Astrocyte (in vitro differentiated cells and primary cell): ENCODE results near the gene EPB41L3. TPM values are rescaled to one million over a fixed set of nuclear protein-coding genes. Genes with fewer than 3 reads are reported as not detected.
"Not testable (repeated sequence)": the region's sequence is repeated elsewhere in the genome, so short reads cannot be mapped to it uniquely, and the experiment has no call there.

ENCODE experiments used
- DNase-seq: peaks from one replicate; pipeline ENCODE4 v3.0.0-alpha.2; 2010; ENCODE audit warnings: low read depth
- FAIRE-seq: peaks from 2 replicates; lab custom pipeline; 2011; peaks lifted over from hg19 to GRCh38; lab: Jason Lieb, UNC
- H2AFZ ChIP-seq: 2 replicates; pipeline ENCODE4 v1.6.0; 2012; ENCODE audit warnings: low read depth, low read length, inconsistent platforms
- H3K27ac ChIP-seq: 2 replicates; pipeline ENCODE4 v1.5.1; 2011; ENCODE audit warnings: low read depth, low read length, inconsistent platforms
- H3K27me3 ChIP-seq: 2 replicates; pipeline ENCODE4 v1.6.0; 2011; ENCODE audit warnings: low read length, inconsistent platforms; ENCODE audit not compliant: insufficient read depth
- H3K36me3 ChIP-seq: 2 replicates; pipeline ENCODE4 v1.5.1; 2011; ENCODE audit warnings: low read length, inconsistent platforms; ENCODE audit not compliant: insufficient read depth
- H3K4me1 ChIP-seq: 2 replicates; pipeline ENCODE4 v1.5.1; 2011; ENCODE audit warnings: low read length, inconsistent platforms; ENCODE audit not compliant: insufficient read depth
- H3K4me2 ChIP-seq: 2 replicates; pipeline ENCODE4 v1.6.0; 2012; ENCODE audit warnings: low read length, inconsistent platforms
- H3K4me3 ChIP-seq: 2 replicates; pipeline ENCODE4 v1.5.1; 2011; ENCODE audit warnings: low read depth, mild to moderate bottlenecking, low read length, inconsistent platforms; ENCODE audit not compliant: insufficient read depth
- H3K79me2 ChIP-seq: 2 replicates; pipeline ENCODE4 v1.6.0; 2012; ENCODE audit warnings: mild to moderate bottlenecking, low read length, inconsistent platforms; ENCODE audit not compliant: insufficient read depth
- H3K9ac ChIP-seq: 2 replicates; pipeline ENCODE4 v1.6.0; 2012; ENCODE audit warnings: mild to moderate bottlenecking, low read length, inconsistent platforms
- H3K9me3 ChIP-seq: 2 replicates; pipeline ENCODE4 v1.5.1; 2012; ENCODE audit warnings: low read depth, mild to moderate bottlenecking, low read length, inconsistent platforms; ENCODE audit not compliant: insufficient read depth
- H4K20me1 ChIP-seq: 2 replicates; pipeline ENCODE4 v1.6.0; 2012; ENCODE audit warnings: low read length, inconsistent platforms; ENCODE audit not compliant: insufficient read depth
- H3K27ac Mint-ChIP-seq: one replicate; pipeline ENCODE4 v1.8.0; 2021; ENCODE audit warnings: mild to moderate bottlenecking, mixed read lengths; ENCODE audit not compliant: unreplicated experiment
- H3K27me3 Mint-ChIP-seq: one replicate; pipeline ENCODE4 v1.8.0; 2021; ENCODE audit warnings: low read depth, mixed read lengths; ENCODE audit not compliant: unreplicated experiment
- H3K36me3 Mint-ChIP-seq: one replicate; pipeline ENCODE4 v1.8.0; 2021; ENCODE audit warnings: low read depth, mixed read lengths; ENCODE audit not compliant: unreplicated experiment
- H3K4me1 Mint-ChIP-seq: one replicate; pipeline ENCODE4 v1.8.0; 2021; ENCODE audit warnings: low read depth, mixed read lengths; ENCODE audit not compliant: unreplicated experiment
- H3K4me3 Mint-ChIP-seq: one replicate; pipeline ENCODE4 v1.8.0; 2021; ENCODE audit warnings: mild to moderate bottlenecking, moderate library complexity, mixed read lengths; ENCODE audit not compliant: unreplicated experiment
- H3K9me3 Mint-ChIP-seq: one replicate; pipeline ENCODE4 v1.8.0; 2021; ENCODE audit warnings: mild to moderate bottlenecking, mixed read lengths; ENCODE audit not compliant: unreplicated experiment
- EZH2 ChIP-seq: IDR thresholded peaks from 2 replicates; pipeline ENCODE4 v1.6.1; 2012; ENCODE audit warnings: mild to moderate bottlenecking, low read length, inconsistent platforms; ENCODE audit not compliant: insufficient read depth
- total RNA-seq: library from RNA; stranded (reverse); gene quantifications from 2 replicates; pipeline ENCODE4 v1.2.1, GENCODE V29; 2021
- TF ChIP-seq, protein P1 (sequence below): IDR thresholded peaks from 2 replicates; pipeline ENCODE4 v1.5.1; 2011; ENCODE audit warnings: low read depth, mild to moderate bottlenecking, inconsistent platforms, low read length, moderate library complexity; ENCODE audit not compliant: insufficient read depth

EPB41L3 gene
- total RNA-seq, 1 donor from 2014 or later = 97.0 TPM

DNA sequence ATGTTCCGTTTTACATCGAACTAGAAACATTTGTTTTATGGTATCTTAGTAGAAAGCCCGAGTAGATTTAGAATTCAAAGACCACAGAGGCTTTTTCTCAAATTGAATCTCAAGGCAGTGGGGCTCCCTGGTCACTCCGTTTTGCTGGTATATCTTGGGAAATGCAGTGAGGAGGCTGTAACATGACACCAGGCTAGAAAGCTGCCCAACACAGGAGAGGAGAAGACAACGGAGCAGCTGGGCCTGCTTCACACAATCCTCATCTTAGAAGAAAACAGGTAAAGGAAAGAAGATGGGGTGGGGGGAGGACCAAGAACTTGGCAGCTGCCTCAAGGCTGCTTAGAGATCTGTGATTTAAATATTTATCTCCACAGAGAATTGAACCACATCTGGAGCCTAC, 38.3 kb upstream of the EPB41L3 start:
- Mint-ChIP-seq H3K9me3 (no peaks in the 10 kb centered on the region), H3K4me1 (peaks cover 44% of the 10 kb centered on the region), H3K27ac (peak overlapping the region; percentile 95), H3K4me3 (no peak overlapping the region), H3K27me3 (peaks cover 1% of the 10 kb centered on the region), H3K36me3 (no peaks in the 10 kb centered on the region)
- Histone ChIP-seq H3K4me1 (peaks cover 44% of the 10 kb centered on the region), H3K4me2 (peak overlapping the region; percentile 63), H3K9ac (peak overlapping the region; percentile 69), H3K79me2 (no peaks in the 10 kb centered on the region), H3K36me3 (no peaks in the 10 kb centered on the region), H3K4me3 (no peak overlapping the region), H3K9me3 (no peaks in the 10 kb centered on the region), H2AFZ (peak overlapping the region; percentile 39), H3K27me3 (no peaks in the 10 kb centered on the region), H4K20me1 (no peaks in the 10 kb centered on the region), H3K27ac (peak overlapping the region; percentile 89)
- DNase-seq (peak; percentile 67), FAIRE-seq (peak; percentile 13)
- TF ChIP-seq, protein P1, sequence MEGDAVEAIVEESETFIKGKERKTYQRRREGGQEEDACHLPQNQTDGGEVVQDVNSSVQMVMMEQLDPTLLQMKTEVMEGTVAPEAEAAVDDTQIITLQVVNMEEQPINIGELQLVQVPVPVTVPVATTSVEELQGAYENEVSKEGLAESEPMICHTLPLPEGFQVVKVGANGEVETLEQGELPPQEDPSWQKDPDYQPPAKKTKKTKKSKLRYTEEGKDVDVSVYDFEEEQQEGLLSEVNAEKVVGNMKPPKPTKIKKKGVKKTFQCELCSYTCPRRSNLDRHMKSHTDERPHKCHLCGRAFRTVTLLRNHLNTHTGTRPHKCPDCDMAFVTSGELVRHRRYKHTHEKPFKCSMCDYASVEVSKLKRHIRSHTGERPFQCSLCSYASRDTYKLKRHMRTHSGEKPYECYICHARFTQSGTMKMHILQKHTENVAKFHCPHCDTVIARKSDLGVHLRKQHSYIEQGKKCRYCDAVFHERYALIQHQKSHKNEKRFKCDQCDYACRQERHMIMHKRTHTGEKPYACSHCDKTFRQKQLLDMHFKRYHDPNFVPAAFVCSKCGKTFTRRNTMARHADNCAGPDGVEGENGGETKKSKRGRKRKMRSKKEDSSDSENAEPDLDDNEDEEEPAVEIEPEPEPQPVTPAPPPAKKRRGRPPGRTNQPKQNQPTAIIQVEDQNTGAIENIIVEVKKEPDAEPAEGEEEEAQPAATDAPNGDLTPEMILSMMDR = no peak
- TF ChIP-seq EZH2 = no peak

DNA sequence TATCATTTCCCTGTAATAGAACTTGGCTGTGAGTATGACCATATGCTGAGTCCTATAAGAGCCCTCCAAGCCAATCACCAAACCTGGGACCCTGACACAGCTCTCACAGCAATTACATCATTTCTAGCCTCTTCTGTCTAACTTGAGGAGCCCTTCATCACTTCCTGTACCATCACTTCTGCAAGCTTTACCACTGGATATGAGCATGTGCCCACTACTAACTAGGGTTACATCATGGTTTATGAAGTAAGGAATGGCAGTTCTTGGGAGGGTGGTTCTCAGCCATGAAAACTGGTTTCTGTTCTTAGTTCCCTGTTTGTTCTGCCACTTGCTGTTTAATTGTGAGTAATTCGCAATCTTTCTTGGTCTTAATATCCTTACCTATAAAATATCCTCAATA, 31.0 kb upstream of the EPB41L3 start:
- Histone ChIP-seq H3K27me3 (no peaks in the 10 kb centered on the region), H3K9me3 (no peaks in the 10 kb centered on the region), H3K4me3 (no peak overlapping the region), H3K4me2 (no peak overlapping the region), H3K36me3 (no peaks in the 10 kb centered on the region), H4K20me1 (no peaks in the 10 kb centered on the region), H3K27ac (no peak overlapping the region), H3K9ac (no peak overlapping the region), H3K79me2 (no peaks in the 10 kb centered on the region), H2AFZ (no peak overlapping the region), H3K4me1 (no peaks in the 10 kb centered on the region)
- DNase-seq (no peak), FAIRE-seq (no peak)
- Mint-ChIP-seq H3K4me3 (no peak overlapping the region), H3K36me3 (no peaks in the 10 kb centered on the region), H3K4me1 (no peaks in the 10 kb centered on the region), H3K27me3 (peaks cover 1% of the 10 kb centered on the region), H3K9me3 (no peaks in the 10 kb centered on the region), H3K27ac (no peak overlapping the region)
- TF ChIP-seq, protein P1 = no peak
- TF ChIP-seq EZH2 = no peak

GRCh38 chr18:5571666-5572065, 27.9 kb upstream of the EPB41L3 start:
- Mint-ChIP-seq H3K27me3 (no peaks in the 10 kb centered on the region), H3K4me1 (no peaks in the 10 kb centered on the region), H3K9me3 (no peaks in the 10 kb centered on the region), H3K4me3 (no peak overlapping the region), H3K27ac (peak overlapping the region; percentile 4), H3K36me3 (no peaks in the 10 kb centered on the region)
- H3K4me3 ChIP-seq = no peak overlapping the region
- no peaks in the 10 kb centered on the region for H3K4me1 ChIP-seq
- DNase-seq (no peak), FAIRE-seq (no peak)
- no peaks in the 10 kb centered on the region for H3K79me2 ChIP-seq
- H3K9ac ChIP-seq = no peak overlapping the region
- no peaks in the 10 kb centered on the region for H4K20me1 ChIP-seq
- no peaks in the 10 kb centered on the region for H3K9me3 ChIP-seq
- H3K36me3 ChIP-seq = no peaks in the 10 kb centered on the region
- no peak overlapping the region for H2AFZ ChIP-seq
- TF ChIP-seq, protein P1 = no peak
- TF ChIP-seq EZH2 = no peak
- H3K27me3 ChIP-seq = no peaks in the 10 kb centered on the region
- no peak overlapping the region for H3K4me2 ChIP-seq
- no peak overlapping the region for H3K27ac ChIP-seq

DNA sequence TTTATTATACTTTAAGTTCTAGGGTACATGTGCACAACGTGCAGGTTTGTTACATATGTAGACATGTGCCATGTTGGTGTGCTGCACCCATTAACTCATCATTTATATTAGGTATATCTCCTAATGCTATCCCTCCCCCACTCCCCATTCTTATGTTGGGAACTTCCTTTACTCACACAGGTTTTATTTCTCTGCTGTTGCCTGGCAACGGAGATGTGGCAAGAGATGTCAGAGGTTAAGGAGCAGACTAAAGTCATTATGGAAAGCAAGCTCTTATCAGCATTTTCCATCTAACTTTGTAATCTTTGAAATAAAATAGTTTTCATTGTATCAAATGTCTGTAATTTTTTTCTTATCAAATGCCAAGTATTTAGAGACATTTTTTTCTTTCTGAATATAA, 26.8 kb upstream of the EPB41L3 start:
- not testable (repeated sequence) for H3K9me3 ChIP-seq, H3K79me2 ChIP-seq, H4K20me1 ChIP-seq, H3K4me2 ChIP-seq, H3K4me3 ChIP-seq, H3K4me1 Mint-ChIP-seq, FAIRE-seq, H2AFZ ChIP-seq, H3K9ac ChIP-seq, H3K4me1 ChIP-seq, H3K36me3 ChIP-seq, H3K9me3 Mint-ChIP-seq, H3K36me3 Mint-ChIP-seq, H3K27ac Mint-ChIP-seq, H3K27me3 ChIP-seq, H3K4me3 Mint-ChIP-seq, H3K27ac ChIP-seq, H3K27me3 Mint-ChIP-seq
- DNase-seq = peak; percentile 66
